ENCODE measurements around the gene RNF133.

DNA sequence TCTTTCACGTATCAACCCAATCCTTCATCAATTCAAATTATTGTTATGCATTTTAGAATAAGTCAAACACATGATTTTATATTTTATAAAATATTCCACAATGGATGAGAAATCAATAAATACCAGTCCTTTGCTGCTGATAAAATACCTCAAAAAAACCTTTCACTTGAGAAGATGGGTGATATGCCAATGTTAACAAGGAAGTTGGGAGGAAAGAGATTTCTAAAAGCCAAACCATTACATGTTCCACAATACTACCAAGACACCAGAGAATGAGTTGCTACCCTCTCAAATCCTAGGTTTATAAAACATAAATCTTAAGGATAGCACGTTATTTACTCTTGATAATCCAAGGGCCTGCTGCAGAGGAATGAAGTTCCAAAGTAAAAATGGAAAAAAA, 14.4 kb downstream of the RNF133 start:
- TF ChIP-seq, protein P1, sequence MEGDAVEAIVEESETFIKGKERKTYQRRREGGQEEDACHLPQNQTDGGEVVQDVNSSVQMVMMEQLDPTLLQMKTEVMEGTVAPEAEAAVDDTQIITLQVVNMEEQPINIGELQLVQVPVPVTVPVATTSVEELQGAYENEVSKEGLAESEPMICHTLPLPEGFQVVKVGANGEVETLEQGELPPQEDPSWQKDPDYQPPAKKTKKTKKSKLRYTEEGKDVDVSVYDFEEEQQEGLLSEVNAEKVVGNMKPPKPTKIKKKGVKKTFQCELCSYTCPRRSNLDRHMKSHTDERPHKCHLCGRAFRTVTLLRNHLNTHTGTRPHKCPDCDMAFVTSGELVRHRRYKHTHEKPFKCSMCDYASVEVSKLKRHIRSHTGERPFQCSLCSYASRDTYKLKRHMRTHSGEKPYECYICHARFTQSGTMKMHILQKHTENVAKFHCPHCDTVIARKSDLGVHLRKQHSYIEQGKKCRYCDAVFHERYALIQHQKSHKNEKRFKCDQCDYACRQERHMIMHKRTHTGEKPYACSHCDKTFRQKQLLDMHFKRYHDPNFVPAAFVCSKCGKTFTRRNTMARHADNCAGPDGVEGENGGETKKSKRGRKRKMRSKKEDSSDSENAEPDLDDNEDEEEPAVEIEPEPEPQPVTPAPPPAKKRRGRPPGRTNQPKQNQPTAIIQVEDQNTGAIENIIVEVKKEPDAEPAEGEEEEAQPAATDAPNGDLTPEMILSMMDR (conservative IDR thresholded peaks at IDR 0.05; ENCODE audit: low read depth, low read length): no peak
- TF ChIP-seq EZH2 (IDR thresholded peaks at IDR 0.05; ENCODE audit: low read length, unreplicated experiment) (no peak), EZH2phosphoT487 (IDR thresholded peaks at IDR 0.05; ENCODE audit: borderline replicate concordance, low read length) (no peak)

Measured in PC-3 (cell line).